Duodenal mucosa (tissue), 2 donors: ENCODE results near the gene TMEM164.
"Not testable (repeated sequence)": the region's sequence is repeated elsewhere in the genome, so short reads cannot be mapped to it uniquely, and the experiment has no call there.

Experiments
- H3K27ac ChIP-seq: one replicate; pipeline ENCODE4 v1.7.0; 2013; ENCODE audit warnings: low read depth, low read length
- H3K27me3 ChIP-seq, 2 donors: one replicate each; pipeline ENCODE4 v1.7.0; 2013; ENCODE audit warnings: low read length in 2 of 2, control low read depth in 1 of 2; ENCODE audit not compliant: insufficient read depth in 2 of 2, control insufficient read depth in 1 of 2
- H3K36me3 ChIP-seq, 2 donors: one replicate each; pipeline ENCODE4 v1.7.0; 2013; ENCODE audit warnings: low read length in 2 of 2, control low read depth in 1 of 2; ENCODE audit not compliant: insufficient read depth in 2 of 2, control insufficient read depth in 1 of 2
- H3K4me1 ChIP-seq, 2 donors: one replicate each; pipeline ENCODE4 v1.7.0; 2013; ENCODE audit warnings: low read length in 2 of 2, control low read depth in 1 of 2; ENCODE audit not compliant: insufficient read depth in 2 of 2, control insufficient read depth in 1 of 2
- H3K4me3 ChIP-seq, 2 donors: one replicate each; pipeline ENCODE4 v1.7.0; 2013; ENCODE audit warnings: low read length in 2 of 2, low read depth in 1 of 2
- H3K9ac ChIP-seq, 2 donors: one replicate each; pipeline ENCODE4 v1.7.0; 2013; ENCODE audit warnings: low read length in 2 of 2, low read depth in 1 of 2
- H3K9me3 ChIP-seq, 2 donors: one replicate each; pipeline ENCODE4 v1.7.0; 2013; ENCODE audit warnings: low read length in 2 of 2, control low read depth in 1 of 2; ENCODE audit not compliant: control insufficient read depth in 1 of 2

TMEM164 gene

GRCh38 chrX:110143454-110144210 is 140.7 kb downstream of the TMEM164 start:
- H3K4me1 ChIP-seq: no peaks in the 10 kb centered on the region
- H3K4me3 ChIP-seq: no peak overlapping the region
- no peaks in the 10 kb centered on the region for H3K27me3 ChIP-seq
- H3K9ac ChIP-seq: no peak overlapping the region
- peaks cover 0 to 5% of the 10 kb centered on the region in 2 donors for H3K36me3 ChIP-seq
- H3K9me3 ChIP-seq: no peaks in the 10 kb centered on the region
- no peak overlapping the region for H3K27ac ChIP-seq

- Histone ChIP-seq H3K9me3 (no peaks in the 10 kb centered on the region), H3K4me3 (no peak overlapping the region), H3K9ac (no peak overlapping the region), H3K36me3 (peaks cover 0 to 5% of the 10 kb centered on the region in 2 donors), H3K4me1 (no peaks in the 10 kb centered on the region), H3K27ac (no peak overlapping the region), H3K27me3 (no peaks in the 10 kb centered on the region)
Measured at GRCh38 chrX:110145311-110145710, 142.4 kb downstream of the TMEM164 start.

GRCh38 chrX:110145854-110146253 is 142.9 kb downstream of the TMEM164 start:
- H3K4me3 ChIP-seq: no peak overlapping the region
- H3K4me1 ChIP-seq: no peaks in the 10 kb centered on the region
- H3K9ac ChIP-seq: no peak overlapping the region
- H3K27me3 ChIP-seq: no peaks in the 10 kb centered on the region
- H3K36me3 ChIP-seq: peaks cover 0 to 5% of the 10 kb centered on the region in 2 donors
- H3K27ac ChIP-seq: no peak overlapping the region
- H3K9me3 ChIP-seq: no peaks in the 10 kb centered on the region

GRCh38 chrX:110146521-110146920 is 143.6 kb downstream of the TMEM164 start:
- Histone ChIP-seq H3K4me3 (no peak overlapping the region), H3K9ac (no peak overlapping the region), H3K9me3 (no peaks in the 10 kb centered on the region)

GRCh38 chrX:110153244-110153643 is 150.3 kb downstream of the TMEM164 start:
- Histone ChIP-seq H3K27ac (no peak overlapping the region), H3K4me1 (no peaks in the 10 kb centered on the region), H3K36me3 (peaks cover 0 to 3% of the 10 kb centered on the region in 2 donors), H3K4me3 (no peak overlapping the region), H3K27me3 (no peaks in the 10 kb centered on the region), H3K9me3 (no peaks in the 10 kb centered on the region), H3K9ac (no peak overlapping the region)

More at GRCh38 chrX:110146521-110146920, 143.6 kb downstream of the TMEM164 start:
- no peaks in the 10 kb centered on the region for H3K4me1 ChIP-seq
- H3K27me3 ChIP-seq: no peaks in the 10 kb centered on the region
- H3K27ac ChIP-seq: no peak overlapping the region
- peaks cover 0 to 5% of the 10 kb centered on the region in 2 donors for H3K36me3 ChIP-seq

- H3K27me3 ChIP-seq: no peaks in the 10 kb centered on the region
- H3K4me1 ChIP-seq: no peaks in the 10 kb centered on the region
- H3K9me3 ChIP-seq: no peaks in the 10 kb centered on the region
- peaks cover 0 to 3% of the 10 kb centered on the region in 2 donors for H3K36me3 ChIP-seq
- H3K27ac ChIP-seq: no peak overlapping the region
- no peak overlapping the region for H3K4me3 ChIP-seq
- no peak overlapping the region for H3K9ac ChIP-seq
Measured at GRCh38 chrX:110153896-110154295, 151.0 kb downstream of the TMEM164 start.

GRCh38 chrX:110154328-110154727 is 151.4 kb downstream of the TMEM164 start:
- H3K4me3 ChIP-seq, H3K27me3 ChIP-seq, H3K4me1 ChIP-seq: not testable (repeated sequence)

GRCh38 chrX:110155759-110156158 is 152.8 kb downstream of the TMEM164 start:
- Histone ChIP-seq H3K36me3 (peaks cover 0 to 3% of the 10 kb centered on the region in 2 donors), H3K4me1 (no peaks in the 10 kb centered on the region), H3K27me3 (no peaks in the 10 kb centered on the region), H3K4me3 (no peak overlapping the region), H3K27ac (no peak overlapping the region), H3K9me3 (no peaks in the 10 kb centered on the region), H3K9ac (no peak overlapping the region)

More at GRCh38 chrX:110154328-110154727, 151.4 kb downstream of the TMEM164 start:
- not testable (repeated sequence) for H3K9me3 ChIP-seq, H3K9ac ChIP-seq, H3K36me3 ChIP-seq, H3K27ac ChIP-seq

GRCh38 chrX:110156167-110156754 is 153.3 kb downstream of the TMEM164 start:
- no peak overlapping the region for H3K4me3 ChIP-seq
- H3K9ac ChIP-seq: no peak overlapping the region
- no peaks in the 10 kb centered on the region for H3K9me3 ChIP-seq
- H3K27me3 ChIP-seq: no peaks in the 10 kb centered on the region
- no peaks in the 10 kb centered on the region for H3K4me1 ChIP-seq
- no peak overlapping the region for H3K27ac ChIP-seq
- peaks cover 0 to 3% of the 10 kb centered on the region in 2 donors for H3K36me3 ChIP-seq

GRCh38 chrX:110157444-110157843 is 154.5 kb downstream of the TMEM164 start:
- H3K27ac ChIP-seq: no peak overlapping the region
- no peak overlapping the region for H3K9ac ChIP-seq
- no peaks in the 10 kb centered on the region for H3K9me3 ChIP-seq

More at GRCh38 chrX:110157444-110157843, 154.5 kb downstream of the TMEM164 start:
- Histone ChIP-seq H3K4me3 (no peak overlapping the region), H3K36me3 (peaks cover 6% of the 10 kb centered on the region in 2 donors), H3K27me3 (no peaks in the 10 kb centered on the region), H3K4me1 (no peaks in the 10 kb centered on the region)
